Effector memory CD4-positive, alpha-beta T cell (primary cell): ENCODE results near the gene TMEM108.

Experiments
- DNase-seq, 3 donors: peaks; one replicate each; pipeline ENCODE4 v3.0.0-alpha.2; 2020
- H3K27ac ChIP-seq: 2 replicates; pipeline ENCODE4 v1.7.0; 2013; ENCODE audit warnings: mild to moderate bottlenecking, low read length, moderate library complexity; ENCODE audit not compliant: insufficient read depth, poor library complexity, severe bottlenecking
- H3K27me3 ChIP-seq: replicated peaks from 2 replicates; pipeline ENCODE4 v1.7.0; 2013; ENCODE audit warnings: mild to moderate bottlenecking, low read length; ENCODE audit not compliant: insufficient read depth, control insufficient read depth, poor library complexity, severe bottlenecking
- H3K36me3 ChIP-seq: 2 replicates; pipeline ENCODE4 v1.7.0; 2013; ENCODE audit warnings: mild to moderate bottlenecking, low read length, moderate library complexity; ENCODE audit not compliant: control insufficient read depth, insufficient read depth
- H3K4me1 ChIP-seq: 2 replicates; pipeline ENCODE4 v1.7.0; 2013; ENCODE audit warnings: low read length, mild to moderate bottlenecking; ENCODE audit not compliant: control insufficient read depth, insufficient read depth, poor library complexity, severe bottlenecking
- H3K4me3 ChIP-seq: 2 replicates; pipeline ENCODE4 v1.7.0; 2013; ENCODE audit warnings: low read length, low read depth, mild to moderate bottlenecking; ENCODE audit not compliant: insufficient read depth, poor library complexity, severe bottlenecking
- H3K9me3 ChIP-seq: 2 replicates; pipeline ENCODE4 v1.7.0; 2013; ENCODE audit warnings: mild to moderate bottlenecking, low read length, moderate library complexity; ENCODE audit not compliant: control insufficient read depth

Gene TMEM108

GRCh38 chr3:133077688-133078087, 39.5 kb downstream of the TMEM108 start:
- Histone ChIP-seq H3K36me3 (no peaks in the 10 kb centered on the region), H3K27me3 (no peaks in the 10 kb centered on the region), H3K9me3 (no peaks in the 10 kb centered on the region), H3K4me3 (no peak overlapping the region), H3K27ac (no peak overlapping the region), H3K4me1 (no peaks in the 10 kb centered on the region)
- DNase-seq, result no peak

DNA sequence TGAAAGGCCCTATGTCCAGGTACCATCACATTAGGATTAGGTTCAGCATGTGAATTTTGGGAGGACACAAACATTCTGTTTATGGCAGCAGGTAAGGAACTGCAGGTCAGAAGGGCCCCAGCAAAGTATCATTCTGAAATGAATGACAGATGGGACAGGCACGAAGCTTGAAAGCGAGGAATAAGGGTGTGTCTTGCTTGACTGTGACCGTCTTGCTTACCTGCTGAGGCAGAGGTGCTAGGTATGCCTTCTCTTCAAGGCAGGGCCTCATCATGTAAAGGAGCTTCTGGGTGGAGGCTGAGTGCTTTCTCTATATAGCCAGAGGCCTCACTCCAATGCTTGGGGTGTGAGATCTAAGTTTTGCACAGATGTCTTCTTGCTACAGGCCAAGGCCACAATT, 41.4 kb downstream of the TMEM108 start:
- no peak for DNase-seq
- Histone ChIP-seq H3K27ac (no peak overlapping the region), H3K4me1 (no peaks in the 10 kb centered on the region), H3K27me3 (no peaks in the 10 kb centered on the region), H3K4me3 (no peak overlapping the region), H3K9me3 (no peaks in the 10 kb centered on the region), H3K36me3 (no peaks in the 10 kb centered on the region)

DNA sequence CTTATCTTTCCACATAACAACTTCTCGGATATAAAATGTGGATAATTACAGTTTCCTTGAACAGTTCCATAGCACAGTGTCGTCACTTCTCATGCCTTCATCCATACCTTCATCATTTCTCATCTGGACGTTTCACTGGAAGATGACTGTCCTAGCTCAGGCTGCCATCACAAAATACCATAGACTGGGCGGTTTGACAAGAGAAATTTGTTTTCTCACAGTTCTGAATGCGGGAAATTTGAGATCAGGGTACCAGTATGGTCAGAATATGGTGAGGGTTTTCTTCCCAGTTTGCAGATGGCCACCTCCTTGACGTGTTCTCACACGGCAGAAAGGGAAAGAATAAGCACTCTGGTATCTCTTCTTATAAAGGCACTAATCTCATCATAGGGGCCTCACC, 42.8 kb downstream of the TMEM108 start:
- DNase-seq, result no peak
- H3K4me1 ChIP-seq, result no peaks in the 10 kb centered on the region
- no peaks in the 10 kb centered on the region for H3K36me3 ChIP-seq
- no peaks in the 10 kb centered on the region for H3K27me3 ChIP-seq
- H3K27ac ChIP-seq, result no peak overlapping the region
- H3K4me3 ChIP-seq, result no peak overlapping the region
- no peaks in the 10 kb centered on the region for H3K9me3 ChIP-seq

DNA sequence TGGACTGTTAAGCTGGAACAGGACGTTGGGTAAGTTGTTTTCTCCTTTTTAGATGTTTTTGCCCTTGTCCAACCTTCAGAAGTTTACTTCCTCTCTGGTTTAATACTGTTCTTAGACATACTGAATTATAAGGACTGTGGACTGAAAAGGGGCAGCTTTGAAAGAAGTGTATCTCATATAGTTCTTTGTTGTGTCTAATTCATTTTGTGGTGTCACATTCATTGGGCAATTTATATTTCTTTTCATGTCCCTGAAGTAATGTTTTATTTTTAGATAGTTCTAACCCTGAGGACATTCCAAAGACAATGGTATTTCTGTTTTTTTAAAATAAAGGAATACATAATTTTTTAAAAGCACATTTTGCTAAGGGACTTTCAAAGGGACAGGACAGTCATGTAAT, 45.2 kb downstream of the TMEM108 start:
- Histone ChIP-seq H3K4me3 (no peak overlapping the region), H3K27me3 (no peaks in the 10 kb centered on the region), H3K9me3 (no peaks in the 10 kb centered on the region), H3K4me1 (no peaks in the 10 kb centered on the region), H3K36me3 (no peaks in the 10 kb centered on the region), H3K27ac (no peak overlapping the region)
- no peak for DNase-seq

GRCh38 chr3:133089906-133090485, 51.8 kb downstream of the TMEM108 start:
- no peaks in the 10 kb centered on the region for H3K27me3 ChIP-seq
- no peak overlapping the region for H3K4me3 ChIP-seq
- no peak for DNase-seq
- H3K9me3 ChIP-seq, result no peaks in the 10 kb centered on the region
- H3K36me3 ChIP-seq, result no peaks in the 10 kb centered on the region
- H3K27ac ChIP-seq, result no peak overlapping the region
- H3K4me1 ChIP-seq, result no peaks in the 10 kb centered on the region

DNA sequence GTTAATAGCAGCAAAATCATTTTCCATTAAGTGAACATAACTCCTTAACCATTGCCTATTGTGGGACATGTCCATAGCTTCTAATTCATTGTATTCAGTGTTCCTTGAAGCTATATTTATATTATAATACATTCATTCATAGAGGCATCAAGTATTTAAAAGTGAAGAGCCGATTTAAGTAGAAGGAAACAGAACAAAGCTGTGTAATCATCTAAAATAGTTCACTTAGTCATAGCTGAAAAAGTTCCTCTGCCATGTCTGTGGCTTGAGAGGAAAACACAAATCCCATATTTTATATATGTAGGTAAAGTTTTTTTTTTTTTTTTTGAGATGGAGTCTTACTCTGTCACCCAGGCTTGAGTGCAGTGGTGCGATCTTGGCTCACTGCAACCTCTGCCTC, 54.5 kb downstream of the TMEM108 start:
- Histone ChIP-seq H3K4me1 (no peaks in the 10 kb centered on the region), H3K27me3 (no peaks in the 10 kb centered on the region), H3K27ac (no peak overlapping the region), H3K36me3 (no peaks in the 10 kb centered on the region), H3K4me3 (no peak overlapping the region), H3K9me3 (no peaks in the 10 kb centered on the region)
- DNase-seq, result no peak

DNA sequence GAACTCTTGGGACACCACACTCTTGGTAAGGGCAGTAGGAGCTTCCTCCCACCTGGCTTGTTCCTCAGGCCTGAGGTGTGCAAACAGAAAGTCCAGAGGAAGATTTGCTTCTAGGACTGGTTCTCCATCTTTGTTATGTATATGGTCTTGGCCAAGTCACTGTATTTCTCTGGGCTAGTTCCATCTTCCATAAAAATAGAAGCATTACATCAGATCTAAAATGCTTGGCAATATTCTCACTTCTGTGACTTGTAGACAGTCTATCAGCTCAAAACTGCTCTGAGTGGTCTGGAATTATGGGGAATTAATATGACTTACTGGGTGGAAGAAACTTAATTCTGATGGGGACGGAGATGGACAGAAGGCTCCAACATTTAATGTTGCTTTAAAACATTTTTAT, 55.2 kb downstream of the TMEM108 start:
- DNase-seq, result no peak
- Histone ChIP-seq H3K36me3 (no peaks in the 10 kb centered on the region), H3K9me3 (no peaks in the 10 kb centered on the region), H3K27me3 (no peaks in the 10 kb centered on the region), H3K4me3 (no peak overlapping the region), H3K4me1 (no peaks in the 10 kb centered on the region), H3K27ac (no peak overlapping the region)

- Histone ChIP-seq H3K4me1 (no peaks in the 10 kb centered on the region), H3K9me3 (no peaks in the 10 kb centered on the region), H3K36me3 (no peaks in the 10 kb centered on the region), H3K27me3 (no peaks in the 10 kb centered on the region), H3K27ac (no peak overlapping the region), H3K4me3 (no peak overlapping the region)
- no peak for DNase-seq
These were observed 58.9 kb downstream of the TMEM108 start for GRCh38 chr3:133096900-133097613.

DNA sequence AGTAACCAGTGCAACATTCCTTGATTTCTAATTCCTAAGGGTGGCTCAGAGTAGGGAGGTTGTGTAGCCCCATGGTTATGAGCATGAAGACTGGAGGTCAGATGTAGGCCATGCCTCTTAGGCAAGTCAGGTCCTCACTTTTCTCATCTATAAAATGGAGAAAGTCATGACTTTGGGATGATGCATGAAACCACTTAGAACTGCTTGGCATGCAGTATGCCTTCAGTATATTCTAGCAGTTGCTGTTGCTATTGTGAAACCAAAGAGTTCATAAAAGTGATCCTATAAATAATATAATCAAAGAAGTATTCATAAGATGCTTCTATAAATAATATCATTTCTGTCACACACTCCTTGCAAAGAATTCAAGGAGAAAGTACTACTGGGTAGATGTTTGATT, 65.5 kb downstream of the TMEM108 start:
- no peak overlapping the region for H3K27ac ChIP-seq
- no peaks in the 10 kb centered on the region for H3K36me3 ChIP-seq
- DNase-seq, result no peak

DNA sequence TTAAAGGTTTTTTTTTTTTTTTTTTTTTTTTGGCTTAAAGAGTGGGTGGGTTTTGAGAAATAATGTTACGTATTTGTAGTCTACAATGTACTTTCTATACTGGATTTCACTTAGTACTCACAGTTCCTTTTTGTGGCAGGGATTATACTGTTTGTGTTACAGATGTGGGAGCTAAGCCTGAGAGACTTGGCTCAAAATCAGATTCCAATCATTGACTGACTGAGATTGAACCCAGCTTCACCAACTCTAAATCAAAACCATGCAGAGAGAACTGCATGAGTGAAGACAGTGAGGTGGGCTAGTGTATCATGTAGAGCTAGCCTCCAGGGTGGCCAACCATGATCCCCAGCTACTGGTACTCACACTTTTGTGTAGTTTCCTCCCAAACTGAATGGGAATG, 68.0 kb downstream of the TMEM108 start:
- no peak overlapping the region for H3K4me3 ChIP-seq
- no peaks in the 10 kb centered on the region for H3K36me3 ChIP-seq
- no peaks in the 10 kb centered on the region for H3K4me1 ChIP-seq
- no peaks in the 10 kb centered on the region for H3K27me3 ChIP-seq
- no peak overlapping the region for H3K27ac ChIP-seq
- DNase-seq, result no peak
- H3K9me3 ChIP-seq, result no peaks in the 10 kb centered on the region

More for the DNA sequence above, 65.5 kb downstream of the TMEM108 start:
- H3K4me3 ChIP-seq, result no peak overlapping the region
- H3K9me3 ChIP-seq, result no peaks in the 10 kb centered on the region
- no peaks in the 10 kb centered on the region for H3K27me3 ChIP-seq
- H3K4me1 ChIP-seq, result no peaks in the 10 kb centered on the region
